HL-60 (cell line): ENCODE data around the gene SLC38A9.

Experiments used
- GABPA ChIP-seq: IDR thresholded peaks from 2 replicates; pipeline ENCODE4 v1.6.1; 2012; ENCODE audit warnings: low read depth
- POLR2AphosphoS5 ChIP-seq: IDR thresholded peaks from 2 replicates; pipeline ENCODE4 v1.6.1; 2012; ENCODE audit warnings: low read depth
- SPI1 ChIP-seq: IDR thresholded peaks from 2 replicates; pipeline ENCODE4 v1.6.1; 2012; ENCODE audit warnings: low read depth, mild to moderate bottlenecking, borderline replicate concordance
- TF ChIP-seq, protein P1 (sequence below): IDR thresholded peaks from one replicate; pipeline ENCODE4 v1.5.1; 2011; ENCODE audit warnings: low read length, control low read depth, inconsistent platforms; ENCODE audit not compliant: insufficient read depth
- TF ChIP-seq, protein P2 (sequence below): IDR thresholded peaks from 2 replicates; pipeline ENCODE4 v1.6.1; 2012; ENCODE audit warnings: low read depth; ENCODE audit not compliant: insufficient replicate concordance

GRCh38 chr5:55665065-55665464 is 47.1 kb downstream of the SLC38A9 start:
- TF ChIP-seq POLR2AphosphoS5 = no peak
- no peak for TF ChIP-seq GABPA
- TF ChIP-seq, protein P1, sequence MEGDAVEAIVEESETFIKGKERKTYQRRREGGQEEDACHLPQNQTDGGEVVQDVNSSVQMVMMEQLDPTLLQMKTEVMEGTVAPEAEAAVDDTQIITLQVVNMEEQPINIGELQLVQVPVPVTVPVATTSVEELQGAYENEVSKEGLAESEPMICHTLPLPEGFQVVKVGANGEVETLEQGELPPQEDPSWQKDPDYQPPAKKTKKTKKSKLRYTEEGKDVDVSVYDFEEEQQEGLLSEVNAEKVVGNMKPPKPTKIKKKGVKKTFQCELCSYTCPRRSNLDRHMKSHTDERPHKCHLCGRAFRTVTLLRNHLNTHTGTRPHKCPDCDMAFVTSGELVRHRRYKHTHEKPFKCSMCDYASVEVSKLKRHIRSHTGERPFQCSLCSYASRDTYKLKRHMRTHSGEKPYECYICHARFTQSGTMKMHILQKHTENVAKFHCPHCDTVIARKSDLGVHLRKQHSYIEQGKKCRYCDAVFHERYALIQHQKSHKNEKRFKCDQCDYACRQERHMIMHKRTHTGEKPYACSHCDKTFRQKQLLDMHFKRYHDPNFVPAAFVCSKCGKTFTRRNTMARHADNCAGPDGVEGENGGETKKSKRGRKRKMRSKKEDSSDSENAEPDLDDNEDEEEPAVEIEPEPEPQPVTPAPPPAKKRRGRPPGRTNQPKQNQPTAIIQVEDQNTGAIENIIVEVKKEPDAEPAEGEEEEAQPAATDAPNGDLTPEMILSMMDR = no peak
- TF ChIP-seq, protein P2, sequence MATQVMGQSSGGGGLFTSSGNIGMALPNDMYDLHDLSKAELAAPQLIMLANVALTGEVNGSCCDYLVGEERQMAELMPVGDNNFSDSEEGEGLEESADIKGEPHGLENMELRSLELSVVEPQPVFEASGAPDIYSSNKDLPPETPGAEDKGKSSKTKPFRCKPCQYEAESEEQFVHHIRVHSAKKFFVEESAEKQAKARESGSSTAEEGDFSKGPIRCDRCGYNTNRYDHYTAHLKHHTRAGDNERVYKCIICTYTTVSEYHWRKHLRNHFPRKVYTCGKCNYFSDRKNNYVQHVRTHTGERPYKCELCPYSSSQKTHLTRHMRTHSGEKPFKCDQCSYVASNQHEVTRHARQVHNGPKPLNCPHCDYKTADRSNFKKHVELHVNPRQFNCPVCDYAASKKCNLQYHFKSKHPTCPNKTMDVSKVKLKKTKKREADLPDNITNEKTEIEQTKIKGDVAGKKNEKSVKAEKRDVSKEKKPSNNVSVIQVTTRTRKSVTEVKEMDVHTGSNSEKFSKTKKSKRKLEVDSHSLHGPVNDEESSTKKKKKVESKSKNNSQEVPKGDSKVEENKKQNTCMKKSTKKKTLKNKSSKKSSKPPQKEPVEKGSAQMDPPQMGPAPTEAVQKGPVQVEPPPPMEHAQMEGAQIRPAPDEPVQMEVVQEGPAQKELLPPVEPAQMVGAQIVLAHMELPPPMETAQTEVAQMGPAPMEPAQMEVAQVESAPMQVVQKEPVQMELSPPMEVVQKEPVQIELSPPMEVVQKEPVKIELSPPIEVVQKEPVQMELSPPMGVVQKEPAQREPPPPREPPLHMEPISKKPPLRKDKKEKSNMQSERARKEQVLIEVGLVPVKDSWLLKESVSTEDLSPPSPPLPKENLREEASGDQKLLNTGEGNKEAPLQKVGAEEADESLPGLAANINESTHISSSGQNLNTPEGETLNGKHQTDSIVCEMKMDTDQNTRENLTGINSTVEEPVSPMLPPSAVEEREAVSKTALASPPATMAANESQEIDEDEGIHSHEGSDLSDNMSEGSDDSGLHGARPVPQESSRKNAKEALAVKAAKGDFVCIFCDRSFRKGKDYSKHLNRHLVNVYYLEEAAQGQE = no peak
- TF ChIP-seq SPI1 = no peak
